Prostate gland (tissue), 2 donors: ENCODE data around the gene NUDCD3. TPM values are rescaled to one million over a fixed set of nuclear protein-coding genes. Genes with fewer than 3 reads are reported as not detected.

Experiments used
- DNase-seq: peaks from one replicate; pipeline ENCODE4 v3.0.0-alpha.2; 2019; ENCODE audit warnings: low spot score
- H3K27ac ChIP-seq, 2 donors: fragments of 200-600 bp; sonication (generic); 2 replicates each; pipeline ENCODE4 v1.5.1; 2017 to 2019
- H3K27me3 ChIP-seq: fragments of 200-600 bp; sonication (generic); replicated peaks from 2 replicates; pipeline ENCODE4 v1.5.1; 2019; ENCODE audit not compliant: insufficient read depth
- H3K36me3 ChIP-seq, 2 donors: fragments of 200-600 bp; sonication (generic); 1 replicate in 1 of 2; 2 replicates in 1 of 2; pipeline versions ENCODE4 v1.5.1 to v1.8.1; 2017 to 2019
- H3K4me1 ChIP-seq: fragments of 200-600 bp; sonication (generic); replicated peaks from 2 replicates; pipeline ENCODE4 v1.5.1; 2019
- H3K4me3 ChIP-seq, 2 donors: fragments of 200-600 bp; sonication (generic); 2 replicates each; pipeline ENCODE4 v1.5.1; 2017 to 2019
- H3K9me3 ChIP-seq: fragments of 200-600 bp; sonication (generic); 2 replicates; pipeline ENCODE4 v1.5.1; 2017
- POLR2A ChIP-seq: fragments of 450-650 bp; IDR thresholded peaks from one replicate; pipeline ENCODE4 v1.6.1; 2016; ENCODE audit warnings: antibody characterized with exemption, mild to moderate bottlenecking
- POLR2AphosphoS5 ChIP-seq: sonication (generic); formaldehyde crosslinking; IDR thresholded peaks from one replicate; pipeline ENCODE4 v1.6.1; 2017; ENCODE audit warnings: antibody characterized with exemption
- WGBS: methylation state at CpG from one replicate; pipeline ENCODE4 v1.1.5; 2018; 5-methylcytosine and 5-hydroxymethylcytosine counted together
- intact Hi-C: fragments of 100-400 bp; cut with DNase I; formaldehyde crosslinking; loops from one replicate; pipeline ENCODE4 v1.14.2; 2022
- total RNA-seq, 2 donors: library from RNA; depleted of rRNA; stranded (reverse); fragments of >200 nt; gene quantifications; one replicate each; pipeline ENCODE4 v1.1.0, GENCODE V29; 2016
- TF ChIP-seq, protein P1 (sequence below), 4 experiments: fragments of 200-600 bp in 2 of 4; fragments of 450-650 bp in 2 of 4; sonication (generic) in 2 of 4; IDR thresholded peaks; 1 replicate in 3 of 4; 2 replicates in 1 of 4; pipeline ENCODE4 v1.5.1; 2016 to 2019; ENCODE audit warnings: antibody characterized with exemption in 4 of 4, mild to moderate bottlenecking in 2 of 4, moderate library complexity in 2 of 4

NUDCD3 gene
- total RNA-seq, 2 donors from 2014 or later: 55.2 to 55.9 TPM

DNA sequence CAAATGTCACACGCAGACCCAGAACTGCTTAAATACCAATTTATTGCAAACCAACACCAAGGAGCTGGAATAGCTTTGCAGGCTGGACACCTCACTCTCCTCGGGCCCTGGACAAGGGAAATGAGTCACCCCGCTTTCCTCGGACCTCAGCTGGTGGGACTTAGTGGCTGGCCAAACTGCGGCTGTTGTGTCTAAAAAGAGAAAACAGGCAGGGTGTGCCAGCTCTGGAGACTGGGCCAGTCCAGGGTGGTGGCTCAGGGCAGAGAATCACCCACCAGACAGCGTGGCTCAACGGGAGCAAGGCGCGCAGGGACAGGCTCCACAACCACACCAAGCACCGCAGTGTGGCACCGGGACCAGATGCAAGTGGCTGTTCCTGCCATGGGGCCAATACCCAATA, 106.9 kb downstream of the NUDCD3 start:
- Histone ChIP-seq H3K4me3 (no peak overlapping the region), H3K9me3 (no peaks in the 10 kb centered on the region), H3K27me3 (no peaks in the 10 kb centered on the region), H3K4me1 (no peaks in the 10 kb centered on the region), H3K27ac (no peak overlapping the region), H3K36me3 (peaks cover 0 to 5% of the 10 kb centered on the region in 2 donors)
- 83% methylated on average over 11 of the region's 11 CpGs for WGBS
- DNase-seq: no peak
- intact Hi-C loops: no loop called here
- no peak for TF ChIP-seq POLR2AphosphoS5
- TF ChIP-seq POLR2A: no peak
- TF ChIP-seq, protein P1, sequence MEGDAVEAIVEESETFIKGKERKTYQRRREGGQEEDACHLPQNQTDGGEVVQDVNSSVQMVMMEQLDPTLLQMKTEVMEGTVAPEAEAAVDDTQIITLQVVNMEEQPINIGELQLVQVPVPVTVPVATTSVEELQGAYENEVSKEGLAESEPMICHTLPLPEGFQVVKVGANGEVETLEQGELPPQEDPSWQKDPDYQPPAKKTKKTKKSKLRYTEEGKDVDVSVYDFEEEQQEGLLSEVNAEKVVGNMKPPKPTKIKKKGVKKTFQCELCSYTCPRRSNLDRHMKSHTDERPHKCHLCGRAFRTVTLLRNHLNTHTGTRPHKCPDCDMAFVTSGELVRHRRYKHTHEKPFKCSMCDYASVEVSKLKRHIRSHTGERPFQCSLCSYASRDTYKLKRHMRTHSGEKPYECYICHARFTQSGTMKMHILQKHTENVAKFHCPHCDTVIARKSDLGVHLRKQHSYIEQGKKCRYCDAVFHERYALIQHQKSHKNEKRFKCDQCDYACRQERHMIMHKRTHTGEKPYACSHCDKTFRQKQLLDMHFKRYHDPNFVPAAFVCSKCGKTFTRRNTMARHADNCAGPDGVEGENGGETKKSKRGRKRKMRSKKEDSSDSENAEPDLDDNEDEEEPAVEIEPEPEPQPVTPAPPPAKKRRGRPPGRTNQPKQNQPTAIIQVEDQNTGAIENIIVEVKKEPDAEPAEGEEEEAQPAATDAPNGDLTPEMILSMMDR (IDR thresholded peaks at IDR 0.05): no peak

DNA sequence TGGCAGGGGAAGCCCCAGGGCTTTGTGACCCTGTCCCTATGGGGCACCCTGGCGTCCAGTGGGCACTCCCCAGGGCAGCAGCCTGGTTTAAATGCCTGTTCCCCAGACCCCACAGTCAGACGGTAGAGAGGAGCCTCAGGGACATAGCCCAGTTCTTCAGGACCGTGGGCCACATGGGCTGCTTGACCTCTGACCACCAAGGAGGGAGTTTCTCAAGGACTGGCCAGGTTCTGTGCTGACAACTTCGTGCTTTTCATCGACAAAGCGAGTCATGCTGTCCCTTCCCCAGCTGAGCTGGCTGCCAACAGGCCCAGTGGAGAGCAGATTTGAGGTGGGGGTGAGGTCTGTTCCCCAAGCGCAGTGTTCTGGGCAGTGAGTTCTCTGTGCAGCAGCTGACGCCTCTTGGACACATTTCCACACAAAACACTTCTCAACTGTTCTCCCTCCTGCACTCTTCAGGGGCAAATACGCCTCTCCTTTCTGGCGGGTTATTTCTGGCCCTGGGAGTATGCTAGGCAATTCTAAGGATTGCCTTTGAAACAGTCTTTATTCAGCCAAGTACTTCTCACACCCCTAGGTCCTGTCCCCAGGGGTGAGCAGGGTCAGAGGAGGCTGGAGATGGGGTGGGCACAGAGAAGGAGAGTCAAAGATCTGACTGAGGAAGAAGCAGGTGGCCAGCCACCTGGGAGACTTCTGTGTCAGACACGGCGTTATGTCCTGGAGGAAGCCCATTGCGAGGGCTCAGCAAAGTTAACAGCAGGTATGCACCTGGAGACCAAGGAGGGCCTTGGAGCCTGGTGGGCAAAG, 107.8 kb downstream of the NUDCD3 start:
- H3K4me3 ChIP-seq: no peak overlapping the region
- no peaks in the 10 kb centered on the region for H3K36me3 ChIP-seq
- intact Hi-C loops: no loop called here
- TF ChIP-seq POLR2A: no peak
- H3K27me3 ChIP-seq: no peaks in the 10 kb centered on the region
- 67% methylated on average over 13 of the region's 13 CpGs for WGBS
- no peak overlapping the region for H3K27ac ChIP-seq
- no peaks in the 10 kb centered on the region for H3K9me3 ChIP-seq
- H3K4me1 ChIP-seq: no peaks in the 10 kb centered on the region
- DNase-seq: no peak

DNA sequence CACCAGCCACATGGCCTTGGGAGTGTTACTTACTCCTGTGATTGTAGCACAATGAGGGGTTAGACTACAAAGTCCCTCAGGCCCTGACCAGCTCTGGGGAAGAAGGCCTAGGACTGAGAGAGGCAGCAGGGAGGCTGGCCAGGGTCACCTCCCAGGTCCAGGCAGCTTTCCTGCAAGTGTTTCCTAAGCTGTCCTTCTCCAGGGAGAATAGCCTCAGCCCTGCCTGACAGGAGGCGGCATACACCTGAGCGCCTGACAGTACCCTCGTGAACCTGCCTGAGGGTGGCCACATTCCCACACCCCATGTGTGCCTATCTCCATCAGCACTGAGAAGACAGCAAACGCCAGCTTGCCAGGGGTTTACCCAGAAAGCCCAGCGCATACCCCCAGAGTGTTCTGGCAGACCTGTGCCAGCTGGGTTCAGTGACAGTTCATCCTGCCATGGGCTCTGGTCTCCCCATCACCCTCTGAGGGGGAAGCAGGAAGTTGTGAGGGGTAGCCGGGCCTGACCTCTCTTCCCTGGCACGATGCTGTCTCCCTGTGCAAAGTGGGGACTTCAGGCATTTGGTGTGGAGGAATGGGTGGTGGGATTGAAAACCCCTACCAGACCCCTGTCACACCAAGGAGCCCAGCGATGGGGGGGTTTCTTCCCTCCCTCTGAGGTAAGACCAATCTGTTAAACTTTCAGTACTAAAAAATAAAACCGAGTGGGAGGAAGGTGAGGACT, 108.8 kb downstream of the NUDCD3 start:
- intact Hi-C loops: no loop called here
- Histone ChIP-seq H3K27me3 (no peaks in the 10 kb centered on the region), H3K36me3 (no peaks in the 10 kb centered on the region), H3K4me3 (no peak overlapping the region), H3K4me1 (no peaks in the 10 kb centered on the region), H3K9me3 (no peaks in the 10 kb centered on the region), H3K27ac (no peak overlapping the region)
- 88% methylated on average over 9 of the region's 9 CpGs for WGBS
- TF ChIP-seq POLR2AphosphoS5: no peak
- TF ChIP-seq, protein P1 (IDR thresholded peaks at IDR 0.05): no peak
- no peak for TF ChIP-seq POLR2A
- DNase-seq: no peak

DNA sequence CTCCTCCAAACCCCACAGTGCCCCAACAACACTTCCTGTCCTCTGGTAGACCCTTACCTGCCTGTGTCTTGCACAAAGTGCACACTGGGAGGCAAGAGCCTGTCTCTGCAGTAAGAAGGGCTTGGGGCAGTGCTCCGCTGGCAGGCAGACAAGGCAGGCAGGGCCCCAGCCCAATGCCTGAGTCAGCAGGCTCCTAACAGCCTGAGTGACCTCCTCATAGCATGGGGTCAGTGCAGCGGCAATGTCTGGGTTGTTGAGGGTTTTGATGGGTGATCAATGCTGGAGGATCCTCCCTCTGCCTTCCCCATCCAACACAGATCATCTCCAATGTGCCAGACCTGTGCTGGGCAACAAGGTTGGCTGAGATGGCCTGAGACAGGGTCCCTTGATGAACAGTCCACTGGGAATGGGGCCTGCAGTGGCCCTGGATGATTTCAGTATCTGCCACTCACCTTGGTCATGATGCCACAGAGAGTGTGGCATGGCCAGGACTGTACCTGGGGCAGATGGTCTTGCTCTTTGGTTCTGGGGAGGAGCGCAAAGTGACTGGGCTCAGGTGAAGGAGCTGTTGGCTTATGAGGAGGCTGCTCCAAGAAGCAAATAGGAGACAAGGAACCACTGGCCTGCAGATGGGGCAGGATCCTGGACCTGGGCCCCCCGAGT, 109.5 kb downstream of the NUDCD3 start:
- WGBS: 87% methylated on average over 4 of the region's 4 CpGs
- H3K27me3 ChIP-seq: no peaks in the 10 kb centered on the region
- H3K27ac ChIP-seq: no peak overlapping the region
- TF ChIP-seq POLR2AphosphoS5 (no peak), POLR2A (no peak)
- TF ChIP-seq, protein P1 (IDR thresholded peaks at IDR 0.05): no peak
- intact Hi-C loops: no loop called here
- H3K36me3 ChIP-seq: no peaks in the 10 kb centered on the region
- no peak for DNase-seq
- H3K9me3 ChIP-seq: no peaks in the 10 kb centered on the region
- H3K4me1 ChIP-seq: no peaks in the 10 kb centered on the region
- H3K4me3 ChIP-seq: no peak overlapping the region

DNA sequence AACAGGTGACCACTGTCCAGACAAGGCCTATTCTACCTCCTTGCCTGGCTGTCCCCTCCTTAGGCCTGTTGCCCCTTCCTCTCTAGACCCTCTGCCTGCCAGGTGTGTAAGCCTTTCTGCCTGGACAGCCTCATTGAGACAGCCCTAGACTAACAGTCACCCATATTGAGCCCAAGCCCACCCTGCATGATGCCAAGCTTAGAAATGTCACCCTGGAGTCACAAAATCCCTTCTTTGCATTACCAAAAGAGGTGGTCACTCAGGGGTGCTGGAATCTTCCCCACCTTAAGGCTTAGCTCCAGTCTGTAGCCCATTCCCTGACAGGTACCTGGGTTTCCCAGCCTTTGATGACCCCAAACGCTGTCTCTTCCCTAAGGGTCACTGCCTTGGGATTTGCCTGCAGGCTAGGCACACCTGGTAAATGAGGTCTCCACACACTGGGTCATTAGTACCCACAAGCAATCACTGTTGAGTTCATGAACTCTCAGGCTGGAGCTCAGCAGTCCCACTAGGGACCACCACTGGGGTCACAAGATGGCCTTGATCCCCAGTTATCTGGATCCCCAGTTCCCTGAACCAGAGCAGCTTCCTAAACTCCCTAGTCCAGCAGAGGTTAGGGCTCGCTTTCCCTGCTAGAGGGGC, 110.1 kb downstream of the NUDCD3 start:
- Histone ChIP-seq H3K9me3 (no peaks in the 10 kb centered on the region), H3K27ac (no peak overlapping the region), H3K27me3 (no peaks in the 10 kb centered on the region), H3K4me1 (no peaks in the 10 kb centered on the region), H3K4me3 (no peak overlapping the region), H3K36me3 (no peaks in the 10 kb centered on the region)
- TF ChIP-seq, protein P1 (IDR thresholded peaks at IDR 0.05): no peak
- TF ChIP-seq POLR2A: no peak
- TF ChIP-seq POLR2AphosphoS5: no peak
- WGBS: 97% methylated on average over 2 of the region's 2 CpGs
- intact Hi-C loops: no loop called here
- no peak for DNase-seq
